Stimulated activated naive CD8-positive, alpha-beta T cell treated with anti-CD3 and anti-CD28 coated beads, Interleukin-15, Interleukin-2, amounts not matched to agents 100 U/mL and 50 U/mL, for 24 hours (primary cell): ENCODE data around the gene VAX1.
A peak's percentile ranks its signal among the peaks of the same experiment; 100 is the strongest.

ENCODE experiments used
- ATAC-seq: fragments of 150-1000 bp; cut with Tn5 transposase; one replicate; pipeline ENCODE4 v1.10.0; 2021
- DNase-seq: peaks from one replicate; pipeline ENCODE4 v3.0.0; 2021

VAX1 gene

DNA sequence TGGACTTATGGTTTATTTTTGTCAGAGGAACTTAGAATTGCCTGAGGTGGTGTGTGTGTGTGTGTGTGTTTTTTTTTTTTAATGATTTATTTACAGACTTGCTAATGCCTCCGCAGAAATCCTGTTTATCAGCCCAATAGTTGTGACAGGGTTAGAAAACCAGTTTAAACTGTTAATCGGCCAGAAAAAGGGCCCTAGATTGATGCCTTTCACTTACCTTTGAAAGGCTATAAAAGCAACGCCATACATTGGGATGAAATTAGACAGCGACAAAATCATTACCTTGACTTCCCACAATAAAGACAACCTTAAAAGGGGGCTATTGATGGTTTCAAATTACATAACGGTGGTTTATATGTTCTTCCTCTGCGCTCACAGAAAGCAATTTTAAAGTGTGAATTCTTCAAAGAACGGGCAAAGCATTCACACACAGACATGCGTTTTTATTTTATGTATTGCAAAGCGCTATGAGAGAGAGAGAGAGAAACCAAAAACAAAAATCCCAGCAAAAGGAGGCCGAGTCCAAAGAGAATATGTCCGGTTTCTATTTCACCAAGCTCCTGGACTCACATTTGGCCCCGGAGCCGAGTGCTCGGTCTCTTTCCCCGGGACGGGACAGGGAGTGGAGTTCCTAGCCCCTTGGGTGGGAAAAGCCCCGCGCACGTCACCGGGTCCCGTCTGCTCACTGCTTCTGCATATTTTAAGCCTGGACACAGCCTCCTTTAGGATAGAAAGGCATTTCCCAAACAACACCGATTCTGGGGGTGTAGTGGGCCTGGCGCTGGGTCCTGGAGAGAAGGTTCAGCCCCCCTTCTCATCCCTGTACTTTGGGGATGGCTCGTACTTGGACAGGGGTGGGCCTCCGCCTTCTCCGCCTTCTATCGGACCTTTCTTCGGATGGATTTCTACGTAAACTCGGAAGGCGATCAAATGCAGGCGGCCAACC lies 26.8 kb upstream of the VAX1 start:
- no peak for DNase-seq
- no peak for ATAC-seq

DNA sequence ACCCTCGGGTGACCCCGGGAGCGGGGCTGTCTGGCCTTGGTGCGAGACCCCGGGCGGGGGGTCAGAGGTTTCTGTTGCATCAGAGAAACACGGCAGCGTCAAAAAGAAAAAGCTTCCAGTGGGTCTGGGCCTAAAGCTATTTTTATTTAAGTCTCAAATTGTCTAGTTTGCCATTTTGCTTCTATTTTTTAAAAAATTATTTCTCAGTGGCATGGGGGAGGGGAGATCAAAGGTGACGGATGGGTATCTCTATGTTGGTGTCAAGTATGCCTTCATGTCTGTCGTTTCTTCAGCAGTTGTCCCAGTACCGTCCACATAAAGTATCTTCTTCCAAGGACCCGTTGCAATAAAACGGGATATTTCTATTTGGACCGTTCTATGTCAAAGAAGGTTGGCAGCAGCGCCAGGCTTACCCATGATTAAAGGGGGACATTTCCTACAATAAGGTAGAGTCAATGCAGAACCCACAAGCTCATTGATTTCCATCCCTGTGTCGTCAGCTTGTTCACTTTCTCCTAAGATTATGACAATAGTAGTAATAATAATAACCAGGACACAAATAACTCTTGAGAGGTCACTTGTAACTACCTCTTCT lies 26.0 kb upstream of the VAX1 start:
- DNase-seq (no peak), ATAC-seq (no peak)

DNA sequence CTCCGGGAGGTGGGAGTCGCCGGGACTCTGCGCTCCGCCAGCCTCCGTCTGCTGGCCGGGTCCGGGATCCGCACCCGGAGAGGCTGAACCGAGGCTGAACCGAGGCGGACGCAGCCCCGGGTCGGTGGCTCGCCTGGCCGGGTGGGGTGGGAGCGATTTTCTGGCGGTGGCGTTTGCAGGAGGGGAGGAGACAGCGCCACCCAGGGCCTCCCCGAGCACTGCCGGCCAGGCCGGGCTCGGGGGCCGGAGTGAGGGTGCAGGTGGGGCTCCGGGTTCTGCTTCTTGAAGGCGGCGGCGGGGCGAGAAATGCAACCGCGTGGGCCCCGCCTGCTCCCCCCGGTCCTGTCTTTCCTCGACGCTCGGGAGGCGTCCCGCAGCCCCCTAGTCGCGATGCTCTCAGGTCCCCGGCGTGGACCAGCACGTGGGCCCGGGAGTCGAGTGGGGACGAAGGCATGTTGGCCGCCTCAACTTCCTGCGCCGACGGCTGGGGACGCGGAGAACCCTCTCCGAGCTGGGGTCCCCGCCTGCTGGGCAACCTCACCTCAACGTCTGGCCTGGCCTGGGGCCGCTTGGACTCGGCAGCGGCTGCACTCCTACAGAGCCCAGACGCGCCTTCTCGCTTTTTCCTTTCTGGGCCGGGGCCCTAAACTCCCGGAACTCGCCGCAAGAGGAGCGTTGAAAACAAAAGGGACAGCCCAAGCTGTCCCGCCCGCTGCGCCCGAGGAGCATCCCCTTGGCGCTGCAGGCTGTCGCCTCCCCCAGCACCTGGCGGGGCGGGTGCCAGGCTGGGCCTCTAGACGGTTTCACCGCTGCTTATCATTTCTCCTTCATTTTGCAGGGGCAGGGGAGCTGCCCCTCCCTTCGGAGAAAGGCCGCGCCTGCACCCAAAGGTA lies 25.2 kb upstream of the VAX1 start:
- ATAC-seq (no peak), DNase-seq (peak; percentile 7)

DNA sequence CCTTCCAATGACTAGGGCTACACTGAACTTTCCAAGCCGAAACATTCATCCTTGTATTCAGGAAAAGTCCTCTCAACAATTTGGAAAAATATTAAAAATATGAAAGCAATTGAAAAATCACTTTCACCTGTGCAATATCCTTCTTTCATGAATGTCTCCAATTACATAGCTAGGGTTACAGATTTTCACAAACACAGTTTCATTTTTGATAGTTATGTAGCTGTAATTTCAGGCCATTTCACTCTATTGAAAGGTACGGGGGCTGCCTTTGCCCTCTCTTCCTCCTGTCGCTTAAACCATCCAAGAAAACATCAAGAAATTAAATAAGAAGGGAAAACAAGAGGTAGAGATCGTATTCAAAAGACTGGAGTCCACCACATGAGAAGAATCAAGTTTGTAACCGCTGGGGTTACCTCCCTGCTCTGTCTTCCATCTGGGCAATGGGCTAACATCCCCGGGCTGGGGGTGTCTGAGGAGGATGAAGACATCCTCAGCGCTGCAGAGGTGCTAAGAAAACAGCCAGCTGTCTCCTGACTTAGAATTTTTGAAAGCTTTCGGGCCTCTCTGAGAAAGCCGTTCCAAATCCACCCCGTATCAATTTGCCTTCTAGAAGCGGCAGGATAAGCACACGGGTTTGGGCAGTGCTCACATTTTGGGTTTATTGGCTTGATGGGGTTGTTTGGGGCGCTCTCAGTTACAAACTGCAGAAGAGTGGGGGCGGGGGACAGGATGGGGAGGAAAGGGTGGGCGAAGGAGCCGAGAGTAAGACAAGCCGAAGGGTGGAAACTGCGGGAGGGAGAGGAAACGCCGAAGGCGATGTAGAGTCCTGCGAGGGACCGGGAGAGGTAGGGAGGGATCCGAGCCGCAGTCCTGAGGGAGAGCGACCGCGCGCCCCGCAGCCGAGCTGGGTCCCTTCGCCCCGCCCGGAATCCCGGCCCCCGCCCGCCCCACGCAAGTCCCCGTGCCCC lies 24.3 kb upstream of the VAX1 start:
- DNase-seq = no peak
- no peak for ATAC-seq

DNA sequence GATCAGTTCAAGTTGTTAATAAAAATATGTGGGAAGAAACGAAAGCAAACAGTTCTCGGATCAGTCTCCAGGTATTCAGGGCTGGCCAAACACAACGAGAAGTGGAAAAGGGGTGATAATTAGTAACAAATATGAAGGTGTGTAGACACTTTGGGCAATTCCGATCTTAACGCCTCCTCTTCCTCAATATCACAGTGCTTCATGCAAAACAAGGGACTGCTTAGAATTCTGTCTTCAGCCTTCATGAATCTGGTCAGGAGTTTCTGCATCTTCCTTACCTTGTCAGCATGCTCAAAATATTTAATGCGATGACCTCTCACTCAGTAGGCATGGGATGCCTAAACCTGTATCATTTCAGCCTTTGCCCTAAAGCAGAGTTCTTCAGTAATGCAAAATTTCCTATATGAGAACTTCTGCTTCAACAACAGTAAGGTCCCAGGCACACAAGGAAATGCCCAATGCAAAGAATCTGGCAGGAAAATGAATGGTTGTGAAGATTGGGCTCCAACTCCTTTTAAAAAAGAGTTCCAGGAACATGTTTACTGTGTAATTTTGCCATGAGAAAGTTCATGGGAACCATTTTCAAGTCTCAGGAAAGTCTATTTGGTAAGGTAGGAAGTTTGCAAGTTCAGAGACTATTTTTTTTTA lies 23.4 kb upstream of the VAX1 start:
- DNase-seq (no peak), ATAC-seq (no peak)

DNA sequence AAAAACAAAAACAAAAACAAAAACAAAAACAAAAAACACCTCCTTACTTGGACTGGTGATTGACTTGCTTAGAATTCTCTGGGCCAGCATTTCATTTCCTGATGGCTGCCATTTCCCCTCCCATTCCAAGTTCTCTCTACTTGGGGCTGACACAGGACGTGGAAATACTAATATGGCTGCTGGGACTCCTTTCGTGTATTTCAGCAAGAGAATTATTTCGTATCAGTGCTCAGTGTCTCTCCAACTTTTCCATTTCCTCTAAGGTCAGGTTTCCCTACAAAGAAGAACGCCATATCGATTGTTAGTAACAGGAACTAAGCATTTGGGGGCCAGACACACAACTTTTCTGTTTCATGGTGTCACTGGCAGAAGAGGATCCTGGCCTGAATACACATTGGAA lies 22.5 kb upstream of the VAX1 start:
- ATAC-seq = no peak
- no peak for DNase-seq

DNA sequence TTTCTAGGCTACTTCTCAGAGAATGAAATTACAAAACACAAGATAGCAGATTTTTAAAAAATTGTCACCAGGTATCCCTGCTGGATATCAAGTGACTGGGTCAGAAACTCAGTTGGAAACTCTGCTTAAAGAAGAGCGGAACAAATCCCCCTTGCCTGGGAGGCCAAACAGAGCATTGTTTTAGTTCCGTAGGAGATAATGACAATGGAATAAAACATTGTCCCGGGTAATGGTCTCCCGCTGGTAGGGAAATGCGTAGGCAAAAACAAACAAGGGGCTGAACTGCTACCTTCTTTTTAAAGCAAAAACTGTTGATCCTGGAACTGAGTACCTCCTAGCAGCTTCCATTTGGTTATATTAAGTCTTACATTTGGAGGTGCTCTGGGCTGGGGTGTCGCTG lies 21.3 kb upstream of the VAX1 start:
- no peak for DNase-seq
- ATAC-seq = no peak

DNA sequence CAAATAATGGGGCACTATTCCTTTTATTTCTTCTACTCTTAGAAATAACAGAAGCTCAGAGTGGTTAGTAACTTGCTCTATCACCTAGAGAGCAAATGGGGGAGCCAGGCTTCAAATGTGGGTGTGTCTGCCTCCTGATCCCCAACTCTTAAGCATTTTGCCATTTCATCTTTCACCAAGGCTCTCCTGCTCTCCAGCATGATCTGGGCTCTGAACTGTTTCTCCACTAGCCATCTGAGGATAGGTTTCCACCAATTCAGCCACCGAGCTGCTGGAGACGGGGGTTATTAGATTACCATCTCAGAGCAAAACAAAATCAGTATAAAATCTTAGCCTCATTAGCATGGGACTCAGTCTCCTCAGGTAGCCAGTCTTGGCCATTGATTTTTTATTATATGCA lies 20.2 kb upstream of the VAX1 start:
- ATAC-seq (no peak), DNase-seq (no peak)

DNA sequence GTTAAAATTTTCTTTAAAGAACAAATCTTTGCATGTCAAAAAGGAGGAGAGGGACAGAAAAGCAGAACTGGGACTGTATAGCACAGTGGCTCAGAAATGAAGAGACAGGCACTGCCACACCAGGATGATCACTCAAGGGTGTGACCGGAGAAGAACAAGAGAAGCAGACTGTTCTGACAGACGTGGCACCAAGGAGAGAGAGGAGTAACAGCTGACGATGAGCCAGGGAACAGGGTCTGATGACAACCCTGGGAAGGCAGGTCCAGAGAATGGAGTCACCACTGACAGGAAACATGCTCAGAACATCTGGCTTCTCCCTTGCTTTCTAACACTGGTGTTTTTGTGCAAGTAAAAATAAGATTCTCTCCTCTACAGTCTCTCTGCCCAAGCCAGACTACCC lies 14.6 kb upstream of the VAX1 start:
- no peak for ATAC-seq
- no peak for DNase-seq

DNA sequence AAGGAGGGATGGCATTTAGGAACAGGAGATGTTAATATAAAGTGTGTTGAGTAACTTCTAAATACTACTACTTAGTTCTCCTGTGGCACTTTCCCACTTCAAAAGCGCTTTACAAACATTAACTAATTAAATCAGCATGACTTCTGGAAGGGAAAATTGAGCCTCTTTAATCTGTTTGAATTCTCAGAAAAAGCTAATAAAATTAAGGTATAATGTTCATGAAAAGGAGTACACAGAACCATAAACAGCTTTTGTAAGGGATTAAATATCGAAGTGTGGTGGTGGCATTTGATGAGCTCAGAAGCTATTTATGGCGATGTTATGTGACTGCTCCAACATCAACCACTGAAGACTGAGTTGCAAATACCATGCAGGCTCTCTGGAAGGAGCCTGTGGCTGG lies 10.2 kb upstream of the VAX1 start:
- DNase-seq (no peak), ATAC-seq (no peak)

DNA sequence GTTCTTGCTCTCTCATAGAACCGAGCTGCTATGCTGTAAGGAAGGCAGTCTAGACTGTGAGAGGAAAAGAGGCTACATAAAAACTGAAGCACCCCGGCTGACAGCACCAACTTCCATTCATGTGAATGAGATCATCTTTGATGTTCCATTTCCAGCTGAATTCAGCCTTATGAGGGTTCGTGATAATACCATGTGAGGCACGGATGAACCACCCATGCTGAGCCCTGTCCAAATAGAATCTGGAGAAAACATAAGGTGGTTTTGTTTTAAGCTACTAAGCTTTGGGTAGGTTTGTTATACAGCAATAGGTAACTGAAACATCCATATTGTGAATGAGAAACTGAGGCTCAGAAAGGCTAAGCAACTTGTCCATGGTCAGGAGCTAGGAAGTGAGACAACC lies 6.9 kb upstream of the VAX1 start:
- DNase-seq (no peak), ATAC-seq (no peak)

DNA sequence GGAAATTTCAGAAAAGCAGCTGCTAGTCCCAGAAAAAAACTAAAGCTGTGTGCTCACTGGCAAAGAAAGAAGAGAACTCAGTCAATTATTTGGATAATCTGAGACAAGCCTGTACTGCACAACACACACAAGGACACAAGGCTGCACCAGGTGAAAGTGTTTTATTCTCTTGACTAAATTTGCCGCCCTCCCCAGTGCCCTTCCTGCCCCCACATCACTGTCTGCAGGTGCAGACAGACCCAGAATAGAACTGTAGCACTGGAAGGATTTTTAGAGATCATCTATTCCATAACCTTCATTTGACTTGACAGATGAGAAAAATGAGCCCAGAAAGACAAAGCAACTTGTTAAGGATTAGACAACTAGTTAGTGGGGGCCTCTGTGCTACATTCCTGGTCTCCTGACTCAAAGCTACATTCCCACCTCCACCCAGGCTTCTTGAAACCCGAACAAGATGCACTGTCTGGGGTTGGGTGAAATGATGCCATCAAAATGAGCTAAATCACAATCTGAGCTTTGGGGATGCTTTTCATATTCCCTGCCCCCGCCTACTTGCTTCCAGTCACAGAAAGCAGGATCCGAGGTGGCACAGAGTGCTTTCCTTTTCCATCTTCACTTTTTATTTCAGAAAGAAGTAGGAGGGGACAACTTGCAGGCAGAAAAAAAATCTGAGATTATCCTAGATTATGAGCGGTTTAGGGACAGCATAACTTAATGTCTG lies 5.2 kb upstream of the VAX1 start:
- ATAC-seq = no peak
- no peak for DNase-seq

DNA sequence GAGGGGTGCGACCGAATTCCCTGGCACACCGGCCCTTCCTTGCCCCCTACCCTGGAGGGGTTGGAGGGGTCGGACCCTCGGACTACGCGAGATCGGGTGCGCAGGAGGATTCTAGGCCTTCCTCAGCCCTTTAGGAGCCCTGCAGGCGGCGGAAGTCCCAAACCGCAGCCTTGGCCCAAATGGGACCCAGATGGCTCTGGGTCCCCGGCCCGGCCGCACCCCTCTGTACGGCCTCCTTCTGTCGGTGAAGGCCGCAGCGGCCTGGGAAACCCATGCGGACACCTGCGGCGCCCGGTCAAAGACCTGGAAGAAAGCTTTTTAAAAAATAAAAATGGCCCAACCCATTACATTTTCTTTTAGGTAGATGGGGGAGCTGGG lies 2.4 kb upstream of the VAX1 start:
- ATAC-seq (no peak), DNase-seq (no peak)

DNA sequence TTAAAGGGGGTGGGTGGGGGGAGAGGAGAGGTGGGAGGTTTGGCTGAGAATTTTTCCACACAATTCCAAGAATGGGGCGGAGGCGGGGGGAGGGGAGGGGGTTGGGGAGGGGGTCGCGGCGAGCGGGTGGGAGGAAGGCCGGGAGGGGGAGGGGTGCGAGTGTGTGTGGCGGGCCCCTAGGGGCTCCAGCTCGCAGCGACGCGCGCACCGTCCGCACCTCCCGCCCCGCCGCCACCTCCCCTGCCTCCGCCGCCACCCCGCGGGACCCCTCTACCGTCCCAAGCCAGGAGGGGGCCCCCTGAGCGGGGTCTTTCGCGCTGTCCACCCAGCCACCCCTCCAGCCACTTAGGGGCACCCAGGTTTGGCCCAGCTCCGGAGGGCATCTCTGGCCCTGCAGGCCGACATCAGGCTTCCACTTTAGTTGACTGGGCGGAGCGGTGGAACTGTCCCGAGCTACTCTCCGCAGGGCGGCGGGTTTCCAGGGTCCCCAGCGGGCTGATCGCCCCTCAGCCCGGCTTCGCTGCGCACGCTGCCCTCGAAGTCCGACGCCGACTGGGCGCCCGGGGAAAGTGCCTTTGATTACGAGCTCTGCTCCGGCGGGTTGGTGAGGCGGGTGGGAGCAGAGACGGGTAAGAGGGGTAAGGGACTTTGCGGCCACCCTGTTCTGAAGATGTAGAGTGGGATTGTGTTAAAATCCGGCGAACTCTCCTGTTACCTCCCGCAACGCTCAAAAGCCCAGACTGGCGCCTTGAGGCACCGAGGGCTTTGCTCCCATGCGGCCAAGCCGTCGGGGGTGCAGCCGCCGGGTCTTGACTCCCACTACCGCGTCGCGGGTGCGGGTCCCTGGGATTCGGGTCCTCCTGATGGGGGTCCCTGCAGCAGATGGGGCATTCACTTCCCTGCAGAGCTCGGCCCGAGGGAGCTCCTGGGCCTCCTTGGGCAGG lies 1.8 kb upstream of the VAX1 start:
- DNase-seq = peak; percentile 5
- no peak for ATAC-seq

DNA sequence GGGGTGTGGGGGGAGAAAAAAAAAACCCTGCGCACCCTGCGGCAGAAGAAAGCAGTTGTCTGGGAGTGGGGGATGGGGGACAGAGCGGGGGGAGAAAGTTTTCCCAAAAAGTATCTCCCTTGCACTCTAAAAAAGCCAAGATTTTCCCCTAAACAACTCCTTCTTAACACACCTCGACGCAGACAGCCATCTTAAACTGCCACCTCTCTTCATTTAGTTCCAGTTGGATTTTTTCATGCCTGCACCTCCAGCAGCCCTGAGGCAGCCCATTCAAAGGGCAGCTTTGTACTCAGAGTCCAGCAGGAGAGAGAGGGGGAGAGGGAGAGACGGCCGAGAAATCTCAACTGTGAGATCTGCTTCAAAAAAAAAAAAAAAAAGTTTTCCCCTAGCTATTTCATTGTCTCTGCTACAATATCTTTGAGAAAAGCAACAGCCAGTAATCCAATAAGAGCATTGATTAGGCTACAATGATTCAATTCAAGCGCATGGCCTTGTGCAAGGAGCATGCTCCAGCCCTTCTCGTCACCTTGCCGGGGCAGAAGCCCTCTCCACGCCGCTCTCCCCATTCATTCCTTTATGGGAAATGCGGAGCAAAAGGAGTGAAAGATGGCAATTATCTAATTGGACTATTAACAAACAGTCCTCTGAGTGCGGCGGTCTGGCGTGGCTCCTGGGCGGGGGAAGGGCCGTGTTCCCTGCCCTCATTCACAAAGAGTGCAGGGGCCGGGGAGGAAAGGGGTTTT lies 939 bp upstream of the VAX1 start:
- ATAC-seq = no peak
- no peak for DNase-seq

DNA sequence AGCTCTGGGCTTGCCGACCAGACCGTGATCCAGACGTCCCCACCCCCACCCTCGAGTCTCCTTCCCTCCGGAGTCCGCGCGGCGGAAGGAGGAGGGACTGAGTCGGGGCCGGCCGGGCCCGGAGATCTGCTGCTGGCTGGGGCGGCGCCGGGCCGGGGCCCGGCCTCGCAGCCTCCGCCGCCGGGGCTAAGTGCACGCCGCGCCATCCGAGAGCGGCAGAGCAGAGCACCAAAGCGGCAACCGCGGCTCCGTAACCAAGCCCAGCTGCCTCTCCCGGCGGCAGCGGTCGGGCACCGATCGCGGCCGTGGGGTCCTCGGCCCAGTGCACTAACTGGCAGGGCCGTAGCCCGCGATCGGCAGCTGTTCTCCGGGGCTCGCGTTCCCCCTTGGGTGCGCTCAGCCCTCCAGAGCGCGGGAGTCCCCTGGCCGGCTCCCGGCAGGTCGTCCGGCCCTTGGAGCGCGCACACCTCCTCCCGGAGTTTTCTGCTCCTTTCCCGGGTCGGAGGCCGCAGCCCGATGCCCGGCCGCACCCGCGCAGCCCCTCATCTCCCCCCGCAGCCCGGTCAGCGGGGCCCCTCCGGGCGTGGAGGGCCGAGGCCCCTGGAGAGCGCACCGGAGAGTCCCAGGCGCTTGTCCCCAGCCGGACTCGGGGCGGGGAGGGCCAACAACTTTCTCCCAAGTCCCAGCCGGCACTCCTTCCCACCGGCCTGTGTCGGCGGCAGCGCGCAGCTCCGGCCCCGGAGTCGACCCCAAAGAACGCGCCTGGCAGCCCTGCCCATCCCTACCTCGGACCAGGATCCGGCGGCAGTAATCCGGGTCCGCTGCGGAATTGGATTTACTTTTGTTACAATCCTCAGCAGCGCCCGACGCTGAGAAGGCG lies 799 bp downstream of the VAX1 start:
- no peak for ATAC-seq
- peak; percentile 7 for DNase-seq

DNA sequence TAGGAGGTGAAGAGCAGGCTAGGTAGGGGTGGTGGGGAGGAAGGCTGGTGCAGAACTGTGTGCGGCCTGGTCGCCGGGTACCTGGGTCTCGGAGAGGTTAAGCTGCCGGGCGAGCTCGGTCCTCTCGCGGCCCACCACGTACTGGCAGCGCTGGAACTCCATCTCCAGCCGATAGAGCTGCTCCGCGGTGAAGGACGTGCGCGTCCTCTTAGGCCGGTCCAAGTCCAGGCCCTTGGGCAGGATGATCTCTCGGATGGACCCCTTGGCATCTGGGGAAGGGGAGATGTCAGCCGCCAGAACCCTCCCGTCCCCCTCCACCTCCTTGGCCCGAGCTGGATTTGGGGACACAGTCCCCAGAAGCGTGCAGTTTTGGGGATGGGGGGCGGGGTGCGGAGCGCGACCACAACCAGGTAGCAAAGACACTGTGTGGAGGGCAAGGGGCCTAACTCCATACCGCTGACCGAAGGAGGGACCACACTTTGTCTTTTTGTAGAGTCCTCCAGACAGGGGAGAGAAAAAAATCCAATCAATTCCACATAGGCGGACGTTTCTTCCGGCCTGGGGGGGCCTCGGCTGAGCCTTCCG lies 1.6 kb downstream of the VAX1 start:
- DNase-seq (no peak), ATAC-seq (peak; percentile 19)
